ENCODE measurements around the gene HEBP2.

The HEBP2 gene

GRCh38 chr6:138455746-138456400, 51.9 kb downstream of the HEBP2 start:
- no peak for DNase-seq

- no peak for DNase-seq
These were observed 52.4 kb downstream of the HEBP2 start for GRCh38 chr6:138456401-138456790.

GRCh38 chr6:138461647-138462046, 57.6 kb downstream of the HEBP2 start:
- DNase-seq: no peak

- DNase-seq: no peak
These were observed 60.1 kb downstream of the HEBP2 start for GRCh38 chr6:138464085-138464484.

- no peak for DNase-seq
These were observed 61.1 kb downstream of the HEBP2 start for GRCh38 chr6:138465007-138465645.

- no peak for DNase-seq
These were observed 63.9 kb downstream of the HEBP2 start for GRCh38 chr6:138467901-138468300.

- DNase-seq: no peak
These were observed 64.4 kb downstream of the HEBP2 start for GRCh38 chr6:138468320-138469015.
